HG03095 (cell line): ENCODE results near the gene KCNK7.

Source experiments
- ATAC-seq: cut with Tn5 transposase; IDR thresholded peaks from one replicate; pipeline ENCODE4 v1.9.1; 2021; ENCODE audit warnings: moderate library complexity; ENCODE audit not compliant: unreplicated experiment

The KCNK7 gene

DNA sequence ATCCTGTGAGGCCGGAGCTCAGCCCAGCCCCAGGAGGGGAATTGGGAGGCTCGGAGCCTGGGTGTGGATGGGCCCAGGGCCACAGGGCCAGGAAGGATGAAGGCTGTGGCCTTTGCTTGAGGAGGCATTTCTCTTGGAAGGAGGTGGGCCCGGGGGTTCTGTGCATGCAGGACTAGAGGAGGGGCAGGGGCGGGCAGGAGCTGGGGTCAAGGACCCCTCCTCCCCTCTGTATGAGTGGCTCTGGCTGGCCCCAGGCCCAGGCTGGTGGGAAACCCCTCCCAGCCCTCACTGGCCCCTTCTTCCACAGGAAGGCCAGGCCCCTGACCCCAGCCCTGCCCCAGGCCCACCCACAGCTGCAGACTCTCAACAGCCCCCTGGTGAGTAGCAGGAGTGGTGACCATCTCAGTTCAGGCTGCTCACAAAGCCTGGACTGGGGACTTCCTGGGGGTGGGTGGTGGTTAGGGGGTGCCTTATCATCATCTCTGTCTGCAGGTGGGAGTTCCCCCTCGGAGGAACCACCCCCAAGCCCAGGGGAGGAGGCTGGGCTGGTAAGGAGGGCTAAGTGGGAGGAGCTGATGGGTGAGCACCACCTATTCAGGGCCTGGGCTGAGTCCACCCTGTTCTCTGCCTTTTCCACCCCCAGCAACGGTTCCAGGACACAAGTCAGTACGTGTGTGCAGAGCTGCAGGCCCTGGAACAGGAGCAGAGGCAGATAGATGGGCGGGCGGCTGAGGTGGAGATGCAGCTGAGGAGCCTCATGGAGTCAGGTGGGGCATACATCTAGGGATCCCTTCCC, 6.0 kb downstream of the KCNK7 start:
- ATAC-seq: no peak

DNA sequence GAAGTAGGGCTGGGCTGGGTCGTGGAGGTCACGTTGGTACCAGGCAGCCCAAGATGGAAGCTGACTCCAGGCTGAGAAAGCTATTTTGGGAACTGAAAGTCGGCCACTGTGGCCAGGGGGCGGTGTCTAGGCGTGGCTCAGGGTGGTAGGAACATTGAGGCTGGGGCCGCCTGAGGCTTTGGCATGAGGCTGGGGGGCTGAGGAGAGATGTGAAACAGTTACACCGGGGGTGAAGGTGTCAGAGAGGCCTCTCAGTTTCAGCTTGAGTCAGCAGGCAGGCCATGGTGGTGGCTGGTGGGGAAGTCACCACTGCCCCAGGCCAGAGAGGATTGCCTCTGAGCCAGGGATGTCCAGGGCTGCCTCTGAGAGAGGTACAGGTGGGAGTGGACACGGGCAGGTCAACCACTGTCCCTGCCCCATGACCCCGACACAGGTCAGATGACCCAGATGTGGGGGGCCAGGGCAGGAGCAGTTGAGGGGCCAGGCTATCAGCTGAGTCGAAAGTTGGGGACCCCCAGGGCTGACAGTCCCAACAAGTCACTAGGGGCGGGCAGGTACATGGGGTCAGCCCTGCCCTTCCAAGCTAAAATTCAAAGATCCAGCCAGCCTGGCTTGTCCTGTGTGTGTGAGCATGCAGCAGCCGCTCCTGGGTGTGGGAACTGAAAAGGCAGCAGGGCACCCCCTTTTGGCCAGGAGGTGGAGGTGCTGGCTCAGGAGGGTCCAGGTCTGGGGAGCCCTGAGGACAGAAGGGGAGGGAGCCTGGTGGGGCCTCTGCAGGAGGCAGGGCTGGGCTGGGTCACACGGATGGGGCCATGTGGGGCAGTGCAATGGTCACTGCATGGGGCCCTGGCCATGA, 7.2 kb downstream of the KCNK7 start:
- ATAC-seq: peak; percentile 71

DNA sequence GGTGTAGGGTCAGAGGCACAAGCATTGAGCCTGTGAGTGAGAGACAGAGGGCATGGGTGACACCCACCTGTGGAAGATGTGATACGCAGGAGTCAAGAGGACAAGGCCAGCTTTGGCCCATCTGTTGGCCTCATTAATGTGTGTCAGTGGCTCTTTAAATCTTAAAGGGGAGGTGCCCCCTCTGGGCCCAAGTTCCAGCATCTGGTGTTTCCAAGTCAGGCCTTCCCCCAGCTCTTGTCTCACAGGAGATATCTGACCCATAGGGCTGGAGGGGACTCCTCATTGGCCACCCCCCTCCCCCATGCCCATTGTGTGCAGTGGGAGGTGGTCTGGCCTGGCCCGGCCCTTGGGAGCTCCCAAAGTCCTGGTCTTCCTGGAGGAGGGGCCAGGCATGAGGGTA, 8.9 kb downstream of the KCNK7 start:
- no peak for ATAC-seq

DNA sequence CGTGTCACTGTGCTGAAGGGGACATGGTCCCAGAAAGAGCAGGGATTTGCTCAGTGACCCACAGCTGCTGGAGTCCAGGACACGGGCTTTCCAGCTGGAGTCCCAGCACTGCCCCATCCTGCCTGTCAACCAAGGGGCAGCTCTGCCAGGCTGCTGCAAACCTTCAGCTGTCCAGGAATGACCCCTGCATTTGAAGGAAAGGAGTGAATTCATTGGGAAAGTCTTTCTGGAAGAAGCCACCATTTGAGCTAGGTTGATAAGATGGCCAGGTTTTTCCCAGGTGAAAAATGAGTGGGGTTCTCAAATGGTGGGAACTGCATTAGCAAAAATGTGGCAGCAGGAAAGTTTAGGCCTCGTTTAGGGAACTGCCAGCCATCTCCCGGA, 9.4 kb downstream of the KCNK7 start:
- ATAC-seq: no peak

DNA sequence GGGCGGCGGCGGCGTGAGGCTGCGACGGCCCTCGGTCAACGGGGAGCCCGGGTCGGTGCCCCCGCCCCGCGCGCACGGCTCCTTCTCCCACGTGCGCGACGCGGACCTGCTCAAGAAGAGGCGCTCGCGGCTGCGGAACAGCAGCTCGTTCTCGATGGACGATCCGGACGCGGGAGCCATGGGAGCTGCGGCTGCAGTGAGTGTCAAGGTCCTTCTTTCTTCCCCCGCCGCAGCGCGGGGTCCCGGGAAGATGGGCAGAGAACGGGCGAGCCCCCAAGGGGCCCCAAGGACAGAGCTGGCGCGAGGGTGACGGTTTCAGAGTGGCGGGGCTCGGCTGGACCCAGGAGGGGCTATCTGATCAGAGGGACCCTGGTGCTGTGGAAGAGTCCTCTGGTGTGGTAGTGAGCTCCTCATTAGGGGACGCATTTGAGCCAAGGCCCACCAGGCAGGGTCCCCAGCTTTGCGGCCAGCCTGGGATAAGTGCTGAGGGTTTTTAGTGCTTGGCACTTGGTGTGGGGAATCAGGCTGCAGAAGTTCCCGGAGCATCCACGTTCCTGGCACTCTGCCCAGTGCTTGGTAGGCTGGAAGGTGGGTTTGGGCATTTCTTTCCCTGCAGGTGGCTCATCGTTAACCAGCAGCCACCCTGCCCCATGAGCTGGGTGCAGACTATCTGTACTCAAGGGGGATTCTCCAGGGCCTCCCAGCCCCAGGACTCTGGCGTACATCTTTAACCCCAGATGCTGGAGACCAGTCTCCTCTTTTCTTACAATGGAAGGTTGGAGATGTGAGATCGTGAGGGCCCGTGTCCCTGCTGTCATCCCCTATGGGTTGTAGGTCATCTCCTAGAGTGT, 10.0 kb downstream of the KCNK7 start:
- no peak for ATAC-seq

DNA sequence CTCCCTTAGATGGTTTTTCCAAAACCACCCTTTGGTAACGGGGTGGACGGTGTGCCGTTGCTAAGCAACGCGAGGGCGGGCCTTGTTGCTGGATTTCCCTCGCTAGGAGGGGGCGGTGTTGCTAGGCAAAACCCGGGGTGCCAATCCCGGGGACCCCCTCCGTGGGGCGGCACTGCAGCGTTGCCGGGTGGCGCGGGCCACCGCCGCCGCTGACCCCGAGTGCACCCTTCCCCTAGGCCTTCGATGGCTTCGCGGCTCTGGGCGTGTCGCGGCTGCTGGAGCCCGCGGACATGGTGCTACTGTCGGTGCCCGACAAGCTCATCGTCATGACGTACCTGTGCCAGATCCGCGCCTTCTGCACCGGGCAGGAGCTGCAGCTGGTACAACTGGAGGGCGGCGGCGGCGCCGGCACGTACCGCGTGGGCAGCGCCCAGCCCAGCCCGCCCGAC, 10.9 kb downstream of the KCNK7 start:
- no peak for ATAC-seq

DNA sequence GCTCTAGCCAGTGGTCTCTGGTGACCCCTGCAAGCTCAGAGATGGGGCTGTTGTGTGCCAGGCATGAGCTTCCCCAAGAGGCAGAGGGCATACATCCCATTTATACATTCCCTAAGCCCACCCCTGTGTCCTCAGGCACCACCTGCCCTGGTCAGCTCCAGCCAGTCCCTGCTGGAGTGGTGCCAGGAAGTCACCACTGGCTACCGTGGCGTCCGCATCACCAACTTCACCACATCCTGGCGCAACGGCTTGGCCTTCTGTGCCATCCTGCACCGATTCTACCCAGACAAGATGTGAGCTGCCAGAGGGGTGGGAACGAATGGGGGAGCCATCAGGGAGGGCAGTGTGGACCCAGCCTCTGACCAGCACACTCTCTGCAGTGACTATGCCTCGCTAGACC, 11.5 kb downstream of the KCNK7 start:
- no peak for ATAC-seq

DNA sequence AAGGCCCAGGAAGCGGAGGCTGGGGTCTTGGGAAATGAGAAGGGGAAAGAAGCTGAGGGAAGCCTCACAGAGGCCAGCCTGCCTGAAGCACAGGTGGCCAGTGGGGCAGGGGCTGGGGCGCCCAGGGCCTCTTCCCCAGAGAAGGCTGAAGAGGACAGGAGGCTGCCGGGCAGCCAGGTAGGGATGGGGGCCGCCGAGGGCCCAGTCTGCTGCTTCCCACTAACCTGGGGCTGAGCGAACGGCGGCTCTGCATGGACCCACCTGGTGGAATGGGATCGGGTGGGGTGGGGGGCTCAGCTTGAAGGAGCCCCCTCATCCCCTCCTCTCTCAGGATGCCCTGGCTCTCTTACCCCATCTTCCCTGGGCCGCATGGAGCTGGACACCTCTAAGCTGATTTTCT, 12.0 kb downstream of the KCNK7 start:
- no peak for ATAC-seq

DNA sequence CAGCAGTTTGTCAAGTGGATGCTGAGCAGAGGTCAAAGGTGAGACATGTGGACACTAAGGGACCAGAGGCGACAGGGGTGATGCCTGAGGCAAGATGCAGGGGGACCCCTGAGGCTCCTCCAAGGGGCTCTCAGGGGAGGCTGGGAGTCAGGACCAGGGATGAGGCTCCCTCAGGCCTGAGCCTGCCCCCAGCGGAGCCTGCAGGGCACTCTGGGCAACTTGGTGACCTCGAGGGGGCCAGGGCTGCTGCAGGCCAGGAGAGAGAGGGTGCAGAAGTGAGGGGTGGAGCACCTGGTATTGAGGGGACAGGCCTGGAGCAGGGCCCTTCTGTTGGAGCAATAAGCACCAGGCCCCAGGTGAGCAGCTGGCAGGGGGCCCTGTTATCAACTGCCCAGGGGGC, 13.7 kb downstream of the KCNK7 start:
- ATAC-seq: no peak

DNA sequence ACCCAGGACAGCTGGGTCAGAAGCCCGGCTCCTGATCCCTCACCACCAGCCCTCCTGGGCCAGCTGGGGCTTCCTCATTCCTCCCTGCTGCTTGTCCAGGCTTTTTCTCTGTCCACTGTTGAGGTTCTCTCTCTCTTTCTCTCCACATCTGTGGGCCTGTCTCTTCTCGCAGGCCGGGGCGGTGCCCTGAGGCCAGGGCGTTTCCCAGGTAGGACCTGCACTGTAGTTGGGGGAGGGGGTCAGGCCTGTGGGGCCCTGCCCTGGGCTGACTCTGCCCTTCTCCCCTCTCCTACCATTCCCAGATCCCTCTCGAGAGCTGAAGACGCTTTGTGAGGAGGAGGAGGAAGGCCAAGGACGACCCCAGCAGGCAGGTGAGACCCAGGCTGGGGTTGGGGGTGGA, 14.8 kb downstream of the KCNK7 start:
- no peak for ATAC-seq

DNA sequence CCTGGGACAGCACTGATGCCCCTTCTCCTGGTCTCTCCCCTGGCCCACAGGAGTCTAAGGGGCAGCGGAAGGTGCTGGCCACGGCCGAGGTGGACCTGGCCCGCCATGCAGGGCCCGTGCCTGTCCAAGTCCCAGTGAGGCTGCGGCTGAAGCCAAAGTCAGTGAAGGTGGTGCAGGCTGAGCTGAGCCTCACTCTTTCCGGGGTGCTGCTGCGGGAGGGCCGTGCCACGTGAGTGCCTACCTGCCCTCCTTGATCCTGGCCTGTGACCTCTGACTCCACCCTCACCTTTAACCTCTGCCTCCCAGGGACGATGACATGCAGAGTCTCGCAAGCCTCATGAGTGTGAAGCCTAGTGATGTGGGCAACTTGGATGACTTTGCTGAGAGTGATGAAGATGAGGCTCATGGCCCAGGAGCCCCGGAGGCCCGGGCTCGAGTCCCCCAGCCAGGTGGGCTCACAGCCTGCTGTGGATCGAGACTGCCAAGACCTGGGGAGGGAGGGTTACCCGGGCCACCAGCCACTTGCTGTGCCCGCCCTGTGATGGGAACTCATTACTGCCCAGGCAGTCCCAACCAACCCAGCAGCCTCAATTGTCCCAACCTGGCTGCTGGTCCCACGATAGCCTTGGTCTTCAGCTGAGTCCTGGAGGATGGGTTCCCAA, 15.4 kb downstream of the KCNK7 start:
- ATAC-seq: no peak

DNA sequence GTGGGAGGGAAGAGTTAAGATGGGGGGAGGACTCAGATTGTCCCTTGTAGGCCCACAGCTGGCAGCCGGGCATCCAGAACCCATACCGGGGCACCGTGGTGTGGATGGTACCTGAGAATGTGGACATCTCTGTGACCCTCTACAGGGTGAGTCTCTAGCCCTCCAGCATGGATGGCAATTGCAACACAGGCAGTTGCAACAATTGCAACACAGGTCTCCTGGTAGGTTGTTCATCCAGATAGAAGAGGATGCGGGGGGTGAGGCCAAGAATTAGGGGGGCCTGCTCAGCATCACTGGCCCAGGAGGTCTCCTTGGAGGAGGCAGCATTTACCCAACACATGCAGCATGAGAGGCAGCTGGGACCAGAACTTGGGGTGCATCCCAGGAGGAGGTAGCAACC, 16.3 kb downstream of the KCNK7 start:
- ATAC-seq: no peak

DNA sequence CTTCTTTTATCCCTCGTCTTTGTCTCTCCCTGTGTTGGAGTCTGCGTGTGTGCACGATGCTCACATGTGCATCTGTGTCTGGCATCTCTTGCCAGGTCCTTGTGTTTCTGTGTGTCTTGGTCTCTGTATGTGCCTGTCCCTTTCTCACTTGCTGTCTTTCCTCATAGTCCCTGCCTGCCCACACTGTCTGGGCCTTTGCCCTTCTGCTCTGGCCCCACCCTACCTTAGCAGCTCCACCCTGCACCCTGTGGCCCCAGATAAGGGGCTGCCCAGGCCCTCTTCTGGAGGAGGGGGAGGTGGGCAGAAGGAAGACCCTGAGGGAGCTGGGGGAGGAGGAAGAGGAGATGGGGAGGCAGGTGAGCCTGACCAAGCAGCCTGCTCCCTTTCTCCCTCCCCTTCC, 16.9 kb downstream of the KCNK7 start:
- ATAC-seq: no peak

DNA sequence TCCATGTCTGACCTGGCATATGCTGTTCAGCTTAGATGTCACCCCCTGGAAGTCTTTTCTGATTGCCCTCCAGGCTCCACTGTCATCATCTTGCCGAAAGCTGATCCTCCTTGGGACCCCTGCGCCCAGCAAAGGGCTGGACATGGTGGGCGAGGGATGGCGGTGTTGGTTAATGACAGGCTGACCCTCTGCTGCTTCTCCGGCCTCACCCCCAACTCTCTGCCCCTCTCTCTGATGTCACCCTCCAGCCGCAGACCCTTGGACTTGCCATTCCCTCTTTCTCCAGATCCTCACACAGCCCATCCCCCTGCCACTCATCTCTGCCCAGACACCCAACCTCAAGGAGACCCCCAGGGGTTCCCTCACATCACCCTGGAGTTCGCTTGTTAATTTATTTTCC, 17.5 kb downstream of the KCNK7 start:
- no peak for ATAC-seq

DNA sequence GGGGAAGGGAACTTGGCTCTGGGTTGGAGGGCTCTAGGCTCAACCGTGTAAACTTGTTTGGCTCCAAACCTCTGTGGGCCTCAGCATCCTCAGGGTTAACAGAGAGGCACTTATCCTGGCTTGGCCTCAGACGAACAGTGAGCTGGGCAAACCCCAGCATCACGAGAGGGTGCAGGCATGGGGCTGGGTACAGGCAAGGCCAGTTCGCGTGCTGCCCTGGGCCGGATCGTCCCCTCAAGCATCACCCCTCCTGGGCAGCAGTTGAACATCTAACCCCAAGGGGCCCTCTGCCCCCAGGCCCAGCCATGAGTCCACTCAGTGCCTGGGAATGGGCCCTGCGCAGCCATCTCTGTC, 17.9 kb downstream of the KCNK7 start:
- ATAC-seq: no peak

DNA sequence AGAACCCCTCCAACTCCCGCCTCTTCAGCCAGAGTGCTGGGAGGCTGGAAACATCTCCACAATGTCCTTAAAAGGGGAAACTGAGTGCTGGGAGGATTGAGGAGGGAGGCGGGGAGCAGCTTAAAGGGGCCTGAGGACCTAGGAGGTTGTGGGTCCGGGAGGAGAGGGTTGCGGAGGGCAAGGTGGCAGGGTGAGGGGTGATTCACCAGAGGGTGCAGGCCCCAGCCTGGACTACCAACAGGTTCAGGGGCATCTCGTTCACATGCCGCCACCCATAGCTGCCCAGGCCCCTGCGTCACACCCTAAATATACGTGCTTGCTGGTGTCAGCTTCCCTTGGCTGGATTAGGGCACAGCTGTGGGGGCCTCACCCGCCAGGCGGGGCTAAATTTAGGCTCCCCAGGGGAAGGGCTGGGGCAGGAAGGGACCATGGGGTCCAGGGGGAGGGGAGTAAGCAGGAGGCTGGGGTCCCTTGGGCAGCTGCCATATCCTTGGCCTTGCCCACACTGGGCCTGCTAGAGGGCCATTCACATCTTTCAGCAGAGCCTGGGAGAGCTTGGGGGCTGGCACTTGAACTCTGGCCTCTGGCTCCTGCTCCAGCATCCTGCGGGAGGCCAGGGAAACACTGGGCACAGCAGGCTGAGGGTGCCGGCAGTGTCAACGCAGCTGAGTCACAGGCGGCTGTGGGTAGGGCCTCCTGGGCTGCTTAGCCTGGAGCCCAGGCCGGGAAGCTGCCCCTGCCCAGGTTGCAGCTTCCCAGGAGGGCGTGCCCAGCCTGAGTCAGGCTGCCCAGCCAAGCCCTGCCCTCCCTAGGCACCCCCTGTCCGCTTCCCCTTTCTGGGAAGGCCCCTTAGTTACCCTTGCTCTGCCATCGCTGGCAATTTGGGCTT, 18.5 kb downstream of the KCNK7 start:
- no peak for ATAC-seq

DNA sequence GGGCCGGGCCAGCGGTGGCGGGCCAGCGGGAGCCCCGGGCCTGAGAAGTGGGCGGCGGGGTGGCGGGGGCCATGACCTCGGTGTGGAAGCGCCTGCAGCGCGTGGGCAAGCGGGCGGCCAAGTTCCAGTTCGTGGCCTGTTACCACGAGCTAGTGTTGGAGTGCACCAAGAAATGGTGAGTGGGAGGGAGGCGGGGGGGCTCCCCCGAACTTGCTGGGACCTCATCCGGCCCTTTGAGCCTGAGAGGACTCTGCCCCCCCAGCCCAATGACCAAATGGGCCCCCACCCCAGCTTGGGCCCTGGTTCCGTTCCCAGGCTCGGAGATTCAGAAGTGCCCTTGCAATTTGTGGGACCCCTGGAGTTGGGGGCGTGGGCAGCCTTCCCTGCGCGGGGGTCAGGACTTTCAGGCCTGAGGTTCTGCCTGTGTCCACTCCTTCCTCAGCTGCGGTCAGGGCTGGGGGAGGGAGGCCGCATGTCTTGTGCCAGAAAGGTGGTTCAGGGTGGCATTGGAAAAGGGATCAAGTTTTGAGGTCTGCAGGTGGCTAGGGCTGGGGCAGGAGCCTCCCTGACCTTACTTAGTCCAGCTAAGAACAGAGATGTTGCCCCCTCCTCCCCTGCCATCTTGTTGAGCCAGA, 19.3 kb downstream of the KCNK7 start:
- ATAC-seq: no peak

DNA sequence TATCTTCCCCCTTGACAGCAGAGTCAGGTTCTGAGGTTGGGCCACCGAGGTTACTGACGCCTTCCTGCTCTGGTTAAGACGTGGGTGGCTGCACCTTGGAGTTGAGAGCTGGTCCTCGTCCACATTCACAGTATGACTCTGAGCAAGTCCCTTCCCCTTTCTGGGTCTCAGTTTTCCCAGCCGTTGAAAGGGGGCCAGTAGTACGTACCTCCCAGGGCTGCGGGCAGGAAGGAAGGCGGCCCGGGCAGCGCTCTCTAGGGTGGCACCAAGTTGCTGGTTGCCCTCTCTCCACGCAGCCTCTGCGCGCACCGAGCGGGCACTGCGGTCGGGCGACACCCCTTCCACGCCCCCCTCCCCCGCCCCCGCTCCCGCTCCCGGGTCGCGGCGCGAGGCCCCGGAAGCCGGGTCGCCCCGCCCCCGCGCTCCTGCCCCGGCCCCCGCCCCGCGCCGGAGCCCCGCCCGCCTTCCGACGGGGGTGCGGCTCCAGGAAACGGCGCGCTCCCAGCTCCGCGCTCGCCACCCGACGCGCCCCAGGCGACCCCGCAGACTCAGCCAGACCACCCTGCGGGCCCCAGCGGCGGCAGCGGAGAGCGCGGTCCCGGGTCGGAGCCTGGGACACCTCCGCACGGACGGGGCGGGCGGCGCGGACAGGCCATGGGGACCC, 19.9 kb downstream of the KCNK7 start, which contains the start of gene EHBP1L1:
EHBP1L1 (plus strand) TSS at position 486 of the 664 bp plus-strand sequence. CDS start 250 bp downstream, outside the sequence.
- no peak for ATAC-seq
